IMR-90 (cell line): ENCODE measurements around the gene RPA3.

Source experiments
- CEBPB ChIP-seq: IDR thresholded peaks from 2 replicates; pipeline ENCODE4 v1.6.1; 2012; ENCODE audit warnings: low read depth, low read length, improper control_type of control experiment
- CTCF ChIP-seq: conservative IDR thresholded peaks from 2 replicates; pipeline ENCODE4 v1.5.1; 2012; ENCODE audit warnings: mild to moderate bottlenecking, low read depth, low read length, improper control_type of control experiment
- FOS ChIP-seq: fragments of 150-350 bp; IDR thresholded peaks from 2 replicates; pipeline ENCODE4 v1.6.1; 2016; ENCODE audit warnings: low read depth, low read length
- MAZ ChIP-seq: IDR thresholded peaks from 2 replicates; pipeline ENCODE4 v1.6.1; 2012; ENCODE audit warnings: low read depth, mild to moderate bottlenecking, low read length, improper control_type of control experiment, moderate library complexity, borderline replicate concordance
- MXI1 ChIP-seq: IDR thresholded peaks from 2 replicates; pipeline ENCODE4 v1.6.1; 2012; ENCODE audit warnings: low read depth, mild to moderate bottlenecking, low read length, moderate library complexity, borderline replicate concordance
- NFE2L2 ChIP-seq: fragments of 150-350 bp; IDR thresholded peaks from 2 replicates; pipeline ENCODE4 v1.6.1; 2016; ENCODE audit warnings: low read depth, mild to moderate bottlenecking, low read length
- POLR2A ChIP-seq: IDR thresholded peaks from 2 replicates; pipeline ENCODE4 v1.6.1; 2012; ENCODE audit warnings: mild to moderate bottlenecking, low read depth, low read length
- RAD21 ChIP-seq: IDR thresholded peaks from 2 replicates; pipeline ENCODE4 v1.6.1; 2012; ENCODE audit warnings: low read length, improper control_type of control experiment
- RCOR1 ChIP-seq: IDR thresholded peaks from 2 replicates; pipeline ENCODE4 v1.6.1; 2012; ENCODE audit warnings: mild to moderate bottlenecking, low read length, improper control_type of control experiment; ENCODE audit not compliant: insufficient replicate concordance
- USF2 ChIP-seq: fragments of 150-350 bp; IDR thresholded peaks from 2 replicates; pipeline ENCODE4 v1.6.1; 2017; ENCODE audit warnings: mild to moderate bottlenecking, antibody characterized with exemption, low read length, low read depth

GRCh38 chr7:7713730-7714129 lies 4.7 kb downstream of the RPA3 start:
- TF ChIP-seq MXI1 (no peak), RCOR1 (no peak), CTCF (no peak), NFE2L2 (no peak), CEBPB (no peak), RAD21 (no peak), POLR2A (no peak), USF2 (no peak), FOS (no peak), MAZ (no peak)
